WTC11 (cell line): ENCODE data around the gene ATG2A. TPM values are rescaled to one million over a fixed set of nuclear protein-coding genes. Genes with fewer than 3 reads are reported as not detected.

Experiments used
- ATAC-seq: fragments of 200-7000 bp; cut with Tn5 transposase; 2 replicates; pipeline ENCODE4 v1.10.0; 2021; ENCODE audit warnings: mild to moderate bottlenecking, moderate library complexity
- CTCF ChIA-PET: fragments of 300-600 bp; sonication (Branson Sonifier 250); formaldehyde crosslinking; loops from one replicate; lab custom pipeline; 2021; ENCODE audit warnings: antibody characterized with exemption; lab: Charles Lee
- POLR2A ChIA-PET: fragments of 350-600 bp; sonication (Branson Sonifier 250); formaldehyde crosslinking; loops from one replicate; lab custom pipeline; 2021; ENCODE audit warnings: antibody characterized with exemption; lab: Charles Lee
- DNase-seq: peaks from one replicate; pipeline ENCODE4 v3.0.0; 2021; ENCODE audit warnings: low spot score
- H3K27ac Mint-ChIP-seq: 2 replicates; pipeline ENCODE4 v1.8.0; 2021; ENCODE audit warnings: mixed read lengths
- H3K27me3 Mint-ChIP-seq: 2 replicates; pipeline ENCODE4 v1.8.0; 2021; ENCODE audit warnings: low read depth, mild to moderate bottlenecking, moderate library complexity, mixed read lengths
- H3K36me3 Mint-ChIP-seq: 2 replicates; pipeline ENCODE4 v1.8.0; 2021; ENCODE audit warnings: mixed read lengths
- H3K4me1 Mint-ChIP-seq: 2 replicates; pipeline ENCODE4 v1.8.0; 2022; ENCODE audit warnings: mixed read lengths
- H3K4me3 Mint-ChIP-seq: 2 replicates; pipeline ENCODE4 v1.8.0; 2021; ENCODE audit warnings: mild to moderate bottlenecking, moderate library complexity, mixed read lengths
- H3K9me3 Mint-ChIP-seq: 2 replicates; pipeline ENCODE4 v1.8.0; 2021; ENCODE audit warnings: mixed read lengths
- AR ChIP-seq: fragments of 250-450 bp; sonication (Bioruptor Pico); IDR thresholded peaks from 2 replicates; pipeline ENCODE4 v1.9.0; 2021; ENCODE audit warnings: mild to moderate bottlenecking
- CBFB ChIP-seq: sonication (generic); formaldehyde crosslinking; IDR thresholded peaks from 2 replicates; pipeline ENCODE4 v1.8.1; 2022; ENCODE audit warnings: mild to moderate bottlenecking, low read depth, missing genetic modification reagents
- ETV6 ChIP-seq: sonication (generic); formaldehyde crosslinking; IDR thresholded peaks from 2 replicates; pipeline ENCODE4 v1.8.1; 2022; ENCODE audit warnings: mild to moderate bottlenecking, missing genetic modification reagents
- FOXJ3 ChIP-seq: sonication (generic); formaldehyde crosslinking; IDR thresholded peaks from 2 replicates; pipeline ENCODE4 v1.9.0; 2021; ENCODE audit warnings: missing genetic modification reagents, mild to moderate bottlenecking, borderline replicate concordance
- FOXK1 ChIP-seq: sonication (generic); formaldehyde crosslinking; IDR thresholded peaks from 2 replicates; pipeline ENCODE4 v1.8.0; 2022; ENCODE audit warnings: mild to moderate bottlenecking, moderate library complexity, missing genetic modification reagents
- MLX ChIP-seq: sonication (generic); formaldehyde crosslinking; IDR thresholded peaks from 2 replicates; pipeline ENCODE4 v1.8.1; 2023; ENCODE audit warnings: mild to moderate bottlenecking, missing genetic modification reagents, moderate library complexity
- MYBL2 ChIP-seq: sonication (generic); formaldehyde crosslinking; IDR thresholded peaks from 2 replicates; pipeline ENCODE4 v1.8.1; 2023; ENCODE audit warnings: mild to moderate bottlenecking, moderate library complexity, missing genetic modification reagents
- NR1H2 ChIP-seq: sonication (generic); formaldehyde crosslinking; IDR thresholded peaks from 2 replicates; pipeline ENCODE4 v1.9.0; 2021; ENCODE audit warnings: mild to moderate bottlenecking, moderate library complexity, missing genetic modification reagents
- OVOL2 ChIP-seq: fragments of 250-450 bp; sonication (Bioruptor Pico); IDR thresholded peaks from 2 replicates; pipeline ENCODE4 v1.9.0; 2021; ENCODE audit warnings: mild to moderate bottlenecking, borderline replicate concordance
- RORB ChIP-seq: fragments of 250-450 bp; sonication (Bioruptor Pico); IDR thresholded peaks from 2 replicates; pipeline ENCODE4 v1.9.0; 2021; ENCODE audit warnings: mild to moderate bottlenecking
- TEAD4 ChIP-seq: sonication (generic); formaldehyde crosslinking; IDR thresholded peaks from 2 replicates; pipeline ENCODE4 v1.8.0; 2022; ENCODE audit warnings: mild to moderate bottlenecking, missing genetic modification reagents
- ZBTB21 ChIP-seq: sonication (generic); formaldehyde crosslinking; IDR thresholded peaks from 2 replicates; pipeline ENCODE4 v1.8.1; 2023; ENCODE audit warnings: mild to moderate bottlenecking, missing genetic modification reagents, borderline replicate concordance
- ZNF281 ChIP-seq: sonication (generic); formaldehyde crosslinking; IDR thresholded peaks from 2 replicates; pipeline ENCODE4 v1.8.0; 2023; ENCODE audit warnings: mild to moderate bottlenecking, missing genetic modification reagents
- ZNF532 ChIP-seq: fragments of 250-450 bp; sonication (Bioruptor Pico); IDR thresholded peaks from 2 replicates; pipeline ENCODE4 v1.9.0; 2021; ENCODE audit warnings: mild to moderate bottlenecking, borderline replicate concordance
- total RNA-seq: library from RNA; stranded (reverse); gene quantifications from 3 replicates; pipeline ENCODE4 v1.2.3, GENCODE V29; 2021
- TF ChIP-seq, protein P1 (sequence below): sonication (generic); formaldehyde crosslinking; IDR thresholded peaks from 2 replicates; pipeline ENCODE4 v1.8.1; 2022; ENCODE audit warnings: mild to moderate bottlenecking, missing genetic modification reagents, moderate library complexity, borderline replicate concordance
- TF ChIP-seq, protein P2 (sequence below): sonication (generic); formaldehyde crosslinking; IDR thresholded peaks from 2 replicates; pipeline ENCODE4 v1.8.1; 2023; ENCODE audit warnings: mild to moderate bottlenecking, missing genetic modification reagents, borderline replicate concordance

Gene ATG2A
- total RNA-seq, 1 experiment from 2014 or later: 31.4 TPM

DNA sequence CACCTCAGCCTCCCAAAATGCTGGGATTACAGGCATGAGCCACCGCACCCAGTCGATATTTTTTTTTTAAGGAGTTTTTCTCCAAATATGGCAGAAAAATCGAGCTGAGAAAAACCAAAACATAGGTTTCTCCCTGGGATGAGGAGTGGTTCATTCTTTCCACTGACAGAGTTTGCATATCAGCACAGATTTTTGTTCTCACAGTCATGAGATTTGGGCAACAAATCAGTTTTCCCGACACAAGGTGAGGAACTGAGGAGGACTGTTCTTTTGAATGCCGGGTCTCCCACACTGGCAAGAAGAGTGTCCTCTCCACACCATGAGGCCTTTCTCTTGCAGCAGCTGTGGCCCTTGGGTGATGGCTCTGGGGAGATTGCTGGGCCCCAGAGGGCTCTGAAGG is 34.8 kb downstream of the ATG2A start (continued):
- TF ChIP-seq MLX (CRISPR knock-in tag) (no peak), ETV6 (CRISPR knock-in tag) (no peak), RORB (CRISPR knock-in tag) (no peak), ZBTB21 (CRISPR knock-in tag) (no peak)

DNA sequence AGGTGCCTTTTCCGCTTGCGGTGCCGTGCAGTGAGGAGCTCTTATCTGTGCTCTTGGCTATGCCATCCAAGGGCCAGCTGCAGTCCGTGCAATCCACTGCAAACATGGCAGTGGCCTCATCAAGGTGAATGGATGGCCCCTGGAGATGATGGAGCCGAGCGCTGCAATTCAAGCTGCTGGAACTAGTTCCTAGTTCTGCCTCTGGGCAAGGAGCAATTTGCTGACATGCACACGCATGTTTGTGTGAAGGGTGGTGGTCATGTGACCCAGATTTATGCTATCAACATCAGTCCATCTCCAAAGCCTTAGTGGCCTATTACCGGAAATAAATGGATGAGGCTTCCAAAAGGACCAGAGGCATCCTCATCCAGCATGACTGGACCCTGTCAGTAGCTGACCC is 35.5 kb downstream of the ATG2A start:
- no peaks in the 10 kb centered on the region for H3K9me3 Mint-ChIP-seq
- H3K27ac Mint-ChIP-seq: no peak overlapping the region
- ChIA-PET POLR2A (interaction anchor here (0.6 kb wide), 1 partner anchor 284 kb away, joined by 3 read pairs; no protein-coding TSS in a partner anchor), CTCF (interaction anchor here (0.6 to 22.9 kb wide), 4 partner anchors 12 to 34 kb away, joined by 3 to 372 read pairs (median 4); partner anchors contain the start of gene CDC42BPG)
- H3K27me3 Mint-ChIP-seq: peaks cover 7% of the 10 kb centered on the region
- TF ChIP-seq, protein P1, sequence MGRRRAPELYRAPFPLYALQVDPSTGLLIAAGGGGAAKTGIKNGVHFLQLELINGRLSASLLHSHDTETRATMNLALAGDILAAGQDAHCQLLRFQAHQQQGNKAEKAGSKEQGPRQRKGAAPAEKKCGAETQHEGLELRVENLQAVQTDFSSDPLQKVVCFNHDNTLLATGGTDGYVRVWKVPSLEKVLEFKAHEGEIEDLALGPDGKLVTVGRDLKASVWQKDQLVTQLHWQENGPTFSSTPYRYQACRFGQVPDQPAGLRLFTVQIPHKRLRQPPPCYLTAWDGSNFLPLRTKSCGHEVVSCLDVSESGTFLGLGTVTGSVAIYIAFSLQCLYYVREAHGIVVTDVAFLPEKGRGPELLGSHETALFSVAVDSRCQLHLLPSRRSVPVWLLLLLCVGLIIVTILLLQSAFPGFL: no peak
- no peak for TF ChIP-seq ZNF532
- TF ChIP-seq CBFB (CRISPR knock-in tag): no peak
- TF ChIP-seq, protein P2, sequence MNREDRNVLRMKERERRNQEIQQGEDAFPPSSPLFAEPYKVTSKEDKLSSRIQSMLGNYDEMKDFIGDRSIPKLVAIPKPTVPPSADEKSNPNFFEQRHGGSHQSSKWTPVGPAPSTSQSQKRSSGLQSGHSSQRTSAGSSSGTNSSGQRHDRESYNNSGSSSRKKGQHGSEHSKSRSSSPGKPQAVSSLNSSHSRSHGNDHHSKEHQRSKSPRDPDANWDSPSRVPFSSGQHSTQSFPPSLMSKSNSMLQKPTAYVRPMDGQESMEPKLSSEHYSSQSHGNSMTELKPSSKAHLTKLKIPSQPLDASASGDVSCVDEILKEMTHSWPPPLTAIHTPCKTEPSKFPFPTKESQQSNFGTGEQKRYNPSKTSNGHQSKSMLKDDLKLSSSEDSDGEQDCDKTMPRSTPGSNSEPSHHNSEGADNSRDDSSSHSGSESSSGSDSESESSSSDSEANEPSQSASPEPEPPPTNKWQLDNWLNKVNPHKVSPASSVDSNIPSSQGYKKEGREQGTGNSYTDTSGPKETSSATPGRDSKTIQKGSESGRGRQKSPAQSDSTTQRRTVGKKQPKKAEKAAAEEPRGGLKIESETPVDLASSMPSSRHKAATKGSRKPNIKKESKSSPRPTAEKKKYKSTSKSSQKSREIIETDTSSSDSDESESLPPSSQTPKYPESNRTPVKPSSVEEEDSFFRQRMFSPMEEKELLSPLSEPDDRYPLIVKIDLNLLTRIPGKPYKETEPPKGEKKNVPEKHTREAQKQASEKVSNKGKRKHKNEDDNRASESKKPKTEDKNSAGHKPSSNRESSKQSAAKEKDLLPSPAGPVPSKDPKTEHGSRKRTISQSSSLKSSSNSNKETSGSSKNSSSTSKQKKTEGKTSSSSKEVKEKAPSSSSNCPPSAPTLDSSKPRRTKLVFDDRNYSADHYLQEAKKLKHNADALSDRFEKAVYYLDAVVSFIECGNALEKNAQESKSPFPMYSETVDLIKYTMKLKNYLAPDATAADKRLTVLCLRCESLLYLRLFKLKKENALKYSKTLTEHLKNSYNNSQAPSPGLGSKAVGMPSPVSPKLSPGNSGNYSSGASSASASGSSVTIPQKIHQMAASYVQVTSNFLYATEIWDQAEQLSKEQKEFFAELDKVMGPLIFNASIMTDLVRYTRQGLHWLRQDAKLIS (CRISPR knock-in tag): no peak
- no peak for TF ChIP-seq FOXK1 (CRISPR knock-in tag)
- ATAC-seq (no peak), DNase-seq (no peak)
- no peaks in the 10 kb centered on the region for H3K36me3 Mint-ChIP-seq
- peaks cover 19% of the 10 kb centered on the region for H3K4me1 Mint-ChIP-seq
- H3K4me3 Mint-ChIP-seq: no peak overlapping the region

- peaks cover 7% of the 10 kb centered on the region for H3K27me3 Mint-ChIP-seq
- ChIA-PET CTCF (interaction anchor here (7.1 to 22.9 kb wide), 2 partner anchors 8 to 33 kb away, joined by 104 to 372 read pairs; partner anchors contain the start of gene CDC42BPG), POLR2A (interaction anchor here (0.6 kb wide), 1 partner anchor 15 kb away, joined by 4 read pairs; no protein-coding TSS in a partner anchor)
- peak overlapping the region; percentile 98; the same call in 1 of the 2 replicates for H3K4me3 Mint-ChIP-seq
- no peak overlapping the region for H3K27ac Mint-ChIP-seq
- DNase-seq (no peak), ATAC-seq (no peak)
- H3K4me1 Mint-ChIP-seq: peaks cover 20% of the 10 kb centered on the region
- H3K9me3 Mint-ChIP-seq: no peaks in the 10 kb centered on the region
- no peaks in the 10 kb centered on the region for H3K36me3 Mint-ChIP-seq
- no peak for TF ChIP-seq NR1H2
- TF ChIP-seq MYBL2 (CRISPR knock-in tag): no peak
- TF ChIP-seq ZNF281: no peak
- no peak for TF ChIP-seq ZBTB21 (CRISPR knock-in tag)
- TF ChIP-seq TEAD4: no peak
- TF ChIP-seq OVOL2 (CRISPR knock-in tag): no peak
- TF ChIP-seq AR (CRISPR knock-in tag): no peak
- no peak for TF ChIP-seq FOXJ3 (CRISPR knock-in tag)
Measured at GRCh38 chr11:64880240-64881001, 36.6 kb downstream of the ATG2A start.
